Muscle of back (tissue), 11 donors: ENCODE results near the gene GRIK3. TPM values are rescaled to one million over a fixed set of nuclear protein-coding genes. Genes with fewer than 3 reads are reported as not detected.
A peak's percentile ranks its signal among the peaks of the same experiment; 100 is the strongest.

Experiments
- DNase-seq, 3 donors: peaks; one replicate each; pipeline versions ENCODE4 v3.0.0 to v3.0.0-alpha.2; 2013
- polyA plus RNA-seq, 10 donors: library from polyadenylated mRNA; unstranded; fragments of 120-200 nt; gene quantifications; one replicate each; pipeline ENCODE4 v1.2.1, GENCODE V29; 2013; ENCODE audit not compliant: insufficient read length in 10 of 10

Gene GRIK3
- polyA plus RNA-seq, 10 donors: 0.55 to 1.3 (median 0.83) TPM

DNA sequence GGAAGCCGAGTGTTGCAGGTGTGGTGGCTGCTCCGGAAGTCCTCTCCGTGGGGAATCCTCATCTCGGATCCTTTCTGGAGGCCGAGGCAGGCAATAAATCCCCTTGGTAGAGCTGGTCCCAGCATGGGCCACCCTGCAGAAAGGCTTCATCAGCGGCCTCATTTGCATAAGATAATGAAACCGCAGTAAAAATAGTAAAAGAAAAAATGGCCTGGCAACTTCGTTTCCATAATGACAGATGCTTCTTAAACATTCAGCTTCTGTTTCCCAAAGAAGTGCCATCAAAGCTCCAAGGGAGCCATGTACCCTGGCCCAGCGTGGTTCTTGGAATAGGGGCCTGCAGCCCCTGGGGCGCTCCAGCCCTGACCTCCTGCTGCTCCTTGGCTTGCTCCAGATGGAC, 244.1 kb downstream of the GRIK3 start:
- no peak for DNase-seq

DNA sequence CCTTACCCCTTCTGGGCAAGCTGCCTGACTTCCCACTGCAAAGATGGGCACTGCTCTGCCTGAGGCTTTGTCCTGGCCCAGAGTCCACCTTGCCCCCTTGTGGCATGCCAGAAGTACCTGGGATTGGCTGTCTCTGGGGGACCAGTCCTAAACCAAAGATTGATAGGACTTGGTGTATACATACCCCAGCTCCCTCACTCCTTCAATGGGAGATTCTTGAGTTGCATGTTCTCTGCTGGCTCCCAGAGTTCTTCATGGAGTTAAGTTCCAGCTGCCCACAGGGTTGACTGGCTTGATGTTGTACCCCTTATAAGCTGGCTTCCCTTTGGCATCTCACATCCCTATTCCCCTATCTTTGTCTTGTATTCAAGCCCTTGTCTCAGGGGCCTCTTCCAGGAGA, 244.8 kb downstream of the GRIK3 start:
- DNase-seq: no peak

DNA sequence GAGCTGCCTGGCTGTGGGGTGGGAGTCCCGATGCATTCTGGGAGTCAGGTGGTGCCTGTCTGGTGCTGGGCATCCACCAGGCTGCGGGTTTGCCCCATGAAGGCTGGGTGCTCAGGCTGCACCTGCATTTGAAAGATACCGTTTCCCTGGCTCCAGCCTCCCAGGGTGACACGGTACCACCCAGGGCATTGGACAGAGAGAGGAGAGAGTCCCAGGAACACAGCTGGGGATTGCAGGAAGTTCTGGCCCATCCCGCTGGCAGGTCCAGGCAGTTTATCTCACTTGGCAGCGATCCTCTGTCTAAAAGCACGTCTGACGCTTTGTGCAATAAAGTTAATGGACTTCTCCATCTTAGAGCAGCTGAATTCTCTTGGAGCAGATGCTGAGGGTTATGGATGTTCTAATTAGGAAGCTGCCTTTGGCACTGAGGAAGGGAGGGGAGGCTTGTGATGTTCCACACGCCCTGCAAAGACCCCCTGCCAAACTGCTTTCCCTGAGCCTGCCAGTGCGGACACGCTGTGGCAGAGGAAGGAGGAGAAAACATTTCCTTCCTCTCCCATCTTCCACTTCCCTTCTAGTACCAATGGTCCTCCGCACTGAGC, 246.9 kb downstream of the GRIK3 start:
- no peak for DNase-seq

DNA sequence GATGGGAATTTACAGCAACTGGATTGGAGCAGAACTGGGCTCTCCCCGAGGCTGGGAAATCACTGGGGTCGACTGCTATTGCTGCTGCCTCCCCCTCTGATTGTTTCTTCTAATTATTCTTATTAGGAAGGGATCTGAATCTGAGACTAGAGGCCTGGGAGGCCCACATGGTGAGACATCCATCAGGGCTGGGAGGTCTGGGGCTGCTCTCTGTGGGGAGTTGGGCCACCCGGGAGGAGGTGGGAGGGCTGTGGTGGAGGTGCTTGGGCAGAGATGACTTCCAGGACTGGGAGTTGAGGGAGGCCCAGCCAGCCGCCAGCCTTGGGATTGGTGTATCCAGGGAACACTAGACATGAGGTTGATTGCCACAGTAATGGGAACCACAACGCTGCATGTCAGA, 247.9 kb downstream of the GRIK3 start:
- DNase-seq: no peak

DNA sequence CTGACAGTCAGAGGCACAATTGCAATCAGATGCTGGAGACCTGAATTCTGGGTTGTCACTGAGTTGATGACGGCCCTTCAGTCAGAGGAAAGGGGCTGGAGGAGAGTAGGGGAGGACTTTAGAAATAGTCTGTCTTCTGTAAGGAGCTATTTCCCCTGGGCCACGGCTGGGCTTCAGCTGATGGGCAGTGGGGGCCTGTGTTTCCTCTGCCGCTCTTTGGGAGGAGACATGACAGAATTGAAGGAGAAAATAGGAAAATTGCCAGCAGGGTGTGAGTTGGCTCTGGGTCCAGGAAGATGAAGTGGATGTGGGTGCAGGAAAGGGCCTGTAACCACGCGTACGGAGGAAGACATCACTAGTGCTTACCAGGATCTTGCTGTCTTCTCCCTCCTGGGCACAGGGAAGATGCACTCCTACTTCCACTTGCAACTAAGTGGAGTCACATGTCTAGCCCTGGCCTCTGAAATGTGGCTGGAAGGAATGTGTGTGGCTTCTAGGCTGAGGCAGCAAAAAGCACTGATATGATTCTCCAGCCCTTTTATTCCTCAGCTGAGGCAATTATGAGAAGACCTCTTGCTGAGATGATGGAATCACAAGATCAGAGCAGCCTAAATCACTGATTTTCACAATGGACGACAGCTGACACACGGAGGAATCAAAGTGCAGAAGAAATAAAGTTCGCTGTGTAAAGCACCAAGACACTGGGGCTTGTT, 250.0 kb downstream of the GRIK3 start:
- no peak for DNase-seq

DNA sequence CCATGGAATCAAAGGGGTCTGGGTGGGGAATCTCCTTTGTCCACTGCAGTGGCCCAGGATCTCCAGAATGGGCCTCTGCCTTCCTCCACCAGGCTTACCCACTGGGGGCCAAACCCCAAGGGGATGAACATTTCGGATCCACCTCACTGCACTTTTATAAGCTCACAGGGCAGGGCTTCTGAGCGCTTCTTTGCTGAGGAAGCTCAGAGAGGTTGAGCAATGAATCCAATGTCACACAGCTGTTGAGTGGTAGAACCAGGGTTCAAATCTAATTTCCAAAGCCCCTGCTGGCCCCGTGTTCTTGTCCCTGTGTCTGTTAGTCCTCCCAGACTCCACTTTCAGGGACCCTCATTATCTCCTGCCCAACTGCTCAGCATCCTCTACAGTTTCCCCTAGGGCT, 250.8 kb downstream of the GRIK3 start:
- DNase-seq: no peak

DNA sequence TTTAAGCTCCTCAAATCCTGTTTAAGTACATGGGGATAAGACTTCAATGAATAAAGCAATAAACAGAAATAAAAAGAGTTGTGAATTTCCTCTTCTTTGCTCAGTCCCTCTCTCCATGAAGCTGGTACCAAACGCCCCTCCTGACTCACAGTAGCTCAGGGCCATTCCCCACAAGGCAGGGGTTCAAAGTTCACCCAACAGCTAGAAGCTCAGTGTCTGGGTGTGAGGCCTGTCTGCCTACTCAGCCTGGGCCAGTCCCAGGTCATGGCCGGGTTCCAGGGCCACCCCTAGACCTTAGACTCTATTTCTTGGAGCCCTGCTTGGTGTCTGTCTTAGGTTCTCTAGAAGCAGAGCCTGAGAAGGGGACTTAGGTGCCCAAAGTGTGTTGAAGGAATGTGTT, 251.5 kb downstream of the GRIK3 start:
- no peak for DNase-seq

DNA sequence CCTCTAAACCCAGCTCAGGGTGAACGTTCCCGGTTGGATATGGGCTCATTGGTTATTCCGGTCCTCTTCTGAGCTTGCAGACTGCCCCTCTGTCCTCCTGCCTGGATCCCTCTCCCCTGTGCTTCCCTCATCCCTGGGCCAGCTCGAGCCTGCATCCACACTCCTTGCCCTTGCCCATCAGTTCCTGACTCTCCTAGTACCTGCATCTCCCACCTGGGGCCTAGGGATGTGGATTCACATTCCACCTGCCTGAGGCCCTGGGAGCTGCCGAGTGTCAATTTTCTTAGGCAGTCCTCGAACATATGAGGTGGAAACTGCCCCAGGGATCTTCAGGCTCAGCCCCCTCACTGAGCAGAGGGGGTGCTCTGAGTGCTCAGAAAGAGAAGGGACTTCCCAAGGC, 252.2 kb downstream of the GRIK3 start:
- DNase-seq: no peak

DNA sequence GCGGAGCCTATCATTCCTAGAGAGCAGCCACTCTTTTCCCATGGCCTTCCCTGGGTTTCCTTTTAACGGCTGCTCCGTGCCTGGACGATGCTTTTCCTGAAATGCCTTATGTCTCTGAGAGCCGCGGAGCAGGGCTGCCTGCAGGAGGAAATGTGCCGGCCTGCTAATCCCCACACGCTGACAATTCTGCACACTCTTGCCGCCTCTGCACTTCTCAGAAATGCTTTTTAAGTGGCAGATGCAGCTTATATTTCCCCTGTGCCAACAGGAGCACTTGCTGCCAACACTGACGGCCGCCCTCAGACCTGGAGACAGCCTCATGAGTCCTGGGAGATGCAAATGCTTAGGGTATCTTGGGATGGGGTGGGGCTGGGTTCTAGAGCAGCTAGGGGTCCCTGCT, 253.2 kb downstream of the GRIK3 start:
- DNase-seq: peak in 1 of 3 donors; percentile 14

DNA sequence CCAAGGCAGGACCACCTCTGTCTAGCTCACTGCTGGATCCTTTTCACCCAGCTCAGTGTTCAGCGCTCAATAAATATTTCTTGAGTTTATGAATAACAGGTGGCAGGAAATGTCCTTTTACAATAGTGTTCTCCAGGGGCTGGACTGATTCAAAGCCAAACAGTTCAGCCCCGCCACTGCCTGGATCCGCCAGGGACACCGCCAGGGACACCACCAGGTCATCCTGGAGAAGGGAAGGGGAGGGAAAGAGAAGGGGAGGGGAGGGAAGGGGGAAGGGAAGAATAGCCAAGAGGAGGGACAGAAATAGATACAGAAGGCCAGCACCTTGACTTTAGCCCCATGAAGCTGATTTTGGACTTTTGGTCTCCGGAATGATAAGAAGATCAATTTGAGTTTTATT, 255.6 kb downstream of the GRIK3 start:
- DNase-seq: peak in 2 of 3 donors; percentile 15 to 64

DNA sequence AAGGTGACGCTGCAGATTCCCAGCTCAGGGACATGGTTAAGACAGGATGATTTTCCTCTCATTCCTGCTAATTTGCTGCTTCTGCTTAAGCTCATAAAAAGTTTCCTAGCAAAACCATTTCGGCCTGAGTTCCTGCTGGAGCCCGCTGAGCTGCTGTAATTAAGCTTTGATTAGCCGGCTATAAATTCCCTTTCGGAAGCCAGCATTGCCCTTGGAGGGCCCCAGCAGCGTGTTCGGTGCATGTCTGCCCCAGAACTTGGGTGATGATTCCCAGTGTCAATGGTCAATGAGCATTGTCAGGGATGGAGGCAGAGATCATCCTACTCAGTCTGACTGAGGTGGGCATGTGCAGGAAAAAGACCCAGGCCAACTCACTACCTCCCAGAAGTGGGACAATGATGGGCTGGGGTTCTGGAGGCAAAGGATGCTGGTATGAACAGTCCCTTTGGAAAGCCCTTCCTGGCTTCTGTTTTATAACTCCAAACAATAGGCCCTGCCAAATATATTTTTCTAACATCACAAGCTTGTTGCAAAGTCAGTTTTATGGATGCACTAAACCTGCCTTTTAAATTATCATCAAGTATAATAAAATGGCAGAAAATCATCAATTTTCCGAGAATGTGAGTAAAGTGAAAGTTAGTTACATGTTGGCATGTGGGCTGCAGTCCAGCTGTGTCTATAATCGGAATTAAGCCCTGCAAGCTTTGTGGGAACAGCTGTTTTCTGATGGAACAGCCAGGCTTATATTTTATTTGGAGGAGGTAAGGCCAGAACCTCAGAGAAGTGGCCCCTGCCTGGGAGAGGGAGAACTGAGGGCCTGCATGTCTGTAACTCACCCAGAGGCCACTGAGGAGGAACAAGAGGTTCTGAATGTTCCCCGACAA, 257.1 kb downstream of the GRIK3 start:
- DNase-seq: peak in 2 of 3 donors; percentile 22 to 50

DNA sequence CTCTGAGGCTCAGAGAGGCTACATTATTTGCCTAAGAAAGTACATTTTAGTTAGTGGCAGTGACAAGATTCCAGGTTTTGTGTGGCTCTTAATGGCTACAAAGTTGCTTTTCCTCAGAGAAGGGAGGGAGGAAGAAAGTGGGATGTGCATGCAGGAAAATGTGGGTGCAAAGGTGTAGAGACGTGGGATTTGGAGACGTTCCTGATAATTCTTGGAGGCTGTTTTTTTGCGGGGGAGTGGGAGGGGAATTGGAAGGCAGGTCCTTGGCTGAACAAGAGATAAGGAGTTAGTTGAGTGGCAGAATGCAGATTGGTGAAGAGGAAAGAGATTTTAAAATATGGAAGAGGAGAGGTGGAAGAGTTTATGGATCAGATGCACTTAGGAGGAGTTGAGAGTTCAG, 258.1 kb downstream of the GRIK3 start:
- DNase-seq: no peak

DNA sequence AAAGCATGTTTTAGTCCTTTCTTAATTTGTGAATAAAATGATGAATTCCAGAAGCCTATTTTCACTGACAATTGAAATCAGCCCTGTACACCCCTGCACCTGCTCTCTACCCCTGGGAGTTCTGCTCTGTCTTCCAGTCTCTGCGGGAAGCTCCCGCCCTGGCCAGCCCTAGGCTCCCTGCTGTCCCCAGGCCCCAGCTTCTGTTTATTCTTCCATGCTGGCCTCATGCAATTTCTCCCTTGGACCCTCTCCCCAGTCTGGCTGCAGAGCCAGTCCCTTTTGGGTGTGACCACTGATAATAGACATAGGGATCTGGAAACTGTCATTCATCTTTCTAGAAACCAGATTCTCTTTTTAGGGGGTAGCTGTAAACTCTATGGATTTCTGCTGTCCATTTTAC, 258.6 kb downstream of the GRIK3 start:
- no peak for DNase-seq

DNA sequence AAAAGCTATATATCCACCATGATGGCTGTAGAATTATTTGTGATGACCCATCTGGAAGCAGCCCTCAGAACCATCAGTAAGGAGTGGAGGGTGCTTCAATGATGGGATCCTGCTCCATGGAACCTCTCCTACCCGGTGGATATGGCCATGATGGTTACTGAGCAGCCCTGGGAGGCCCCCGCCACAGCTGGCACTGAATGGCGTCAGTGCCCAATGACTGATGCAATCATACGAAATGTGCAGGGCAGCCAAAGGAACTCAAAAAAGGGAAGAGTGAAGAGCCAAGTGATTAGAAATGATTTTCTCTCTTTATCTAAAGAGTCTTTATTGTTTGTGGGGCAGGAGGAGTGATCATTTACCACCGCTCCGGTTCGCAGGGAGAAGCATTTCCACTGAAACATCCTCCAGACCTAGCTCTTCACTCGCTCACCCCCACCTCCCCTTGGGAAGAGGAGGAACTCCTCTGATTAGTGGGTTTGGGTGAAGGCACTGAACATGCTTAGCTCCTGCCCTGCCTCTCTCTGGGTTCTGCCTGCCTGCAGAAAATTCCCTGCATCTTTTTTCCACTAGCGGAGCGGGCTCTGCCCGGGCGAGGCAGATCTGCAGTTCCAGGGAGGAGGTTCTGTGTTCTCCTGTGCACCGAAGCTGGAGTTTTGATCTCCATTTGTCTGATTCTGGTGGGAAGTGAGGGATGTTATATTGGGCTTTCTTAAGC, 260.3 kb downstream of the GRIK3 start:
- DNase-seq: no peak

DNA sequence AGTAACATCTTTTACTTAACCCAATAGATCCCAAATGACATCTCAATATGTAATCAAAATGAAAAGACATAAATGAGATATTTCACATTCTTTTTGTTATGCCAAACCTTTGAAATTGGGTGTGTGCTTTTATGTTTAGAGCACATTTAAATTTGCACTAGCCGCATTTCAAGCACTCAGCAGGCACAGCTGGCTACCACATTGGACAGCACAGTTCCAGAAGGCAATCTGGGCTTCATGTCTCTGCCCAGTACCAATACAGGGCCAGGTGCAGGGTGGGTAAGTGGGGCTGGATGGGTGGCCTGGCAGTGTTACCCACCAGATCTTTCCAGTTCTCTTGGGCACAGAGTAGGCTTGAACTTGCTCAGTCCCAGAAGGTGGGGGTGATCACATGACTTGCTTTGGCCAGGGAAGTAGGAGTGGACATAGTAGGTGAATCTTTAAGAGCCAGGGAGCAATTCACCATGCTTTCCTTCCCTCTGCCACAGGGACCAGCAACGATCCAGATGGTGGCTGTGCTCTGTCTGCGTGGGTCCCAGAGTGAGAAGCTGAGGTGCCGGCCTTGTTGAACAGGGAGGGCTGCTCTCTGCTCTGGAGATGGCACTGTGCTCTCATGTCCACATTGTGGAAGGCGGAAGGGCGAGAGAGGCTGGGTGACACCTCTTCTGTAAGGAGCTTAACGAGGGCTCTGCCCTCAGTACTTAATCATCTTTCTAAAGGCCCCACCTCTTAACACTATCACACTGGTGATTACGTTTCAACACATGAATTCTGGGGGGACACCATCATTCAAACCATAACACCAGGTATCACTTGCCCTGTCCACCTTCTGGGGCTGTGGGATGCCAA, 261.4 kb downstream of the GRIK3 start:
- DNase-seq: no peak

DNA sequence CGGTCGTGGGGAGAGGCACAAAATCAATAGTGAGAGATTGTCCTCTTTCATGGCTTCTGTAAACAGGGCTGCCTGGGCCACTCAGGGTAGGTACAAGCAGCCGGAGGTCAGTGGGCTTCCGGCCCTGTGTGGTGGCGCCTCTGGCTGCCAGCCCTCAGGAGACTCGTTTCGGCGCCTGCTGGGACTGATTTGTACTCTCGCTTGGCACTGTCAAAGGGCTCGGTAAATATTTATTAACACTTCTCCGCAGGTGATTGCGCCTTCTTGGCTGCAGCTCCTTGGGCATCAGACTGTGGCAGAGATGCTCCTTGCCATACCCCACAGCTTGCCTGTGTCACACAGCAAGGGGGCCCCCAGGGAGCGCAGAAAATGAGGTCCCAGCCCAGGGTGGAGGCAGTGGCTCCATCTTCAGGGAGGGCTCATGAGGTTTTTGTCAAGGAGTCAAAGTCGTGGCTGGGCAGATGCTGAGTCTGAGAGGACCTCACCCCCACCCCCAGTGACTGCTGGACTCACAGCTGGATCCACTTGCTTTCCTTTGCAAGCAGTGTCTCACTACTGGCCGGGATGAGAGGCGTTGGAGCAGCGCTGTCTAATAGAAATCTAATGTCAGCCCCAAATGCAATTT, 262.5 kb downstream of the GRIK3 start:
- DNase-seq: no peak

DNA sequence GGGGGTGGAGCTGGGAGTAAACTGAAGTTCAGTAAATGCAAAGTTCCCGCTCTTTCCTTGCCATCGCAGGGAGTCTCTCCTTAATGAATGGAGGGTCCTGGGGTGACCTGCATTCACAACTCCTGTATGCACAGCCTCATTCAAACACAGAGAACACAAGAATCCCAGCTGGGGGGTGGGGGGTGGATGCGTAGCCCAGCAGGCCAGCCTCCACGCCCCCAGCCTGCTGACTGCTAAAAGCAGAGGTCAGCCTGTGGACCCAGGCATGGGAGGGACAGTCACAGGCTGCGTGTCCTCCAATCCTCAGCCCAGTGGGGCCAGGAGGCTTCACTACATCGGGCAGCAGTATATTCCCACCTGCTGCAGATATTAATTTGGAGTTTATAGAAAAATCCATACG, 263.1 kb downstream of the GRIK3 start:
- DNase-seq: no peak

DNA sequence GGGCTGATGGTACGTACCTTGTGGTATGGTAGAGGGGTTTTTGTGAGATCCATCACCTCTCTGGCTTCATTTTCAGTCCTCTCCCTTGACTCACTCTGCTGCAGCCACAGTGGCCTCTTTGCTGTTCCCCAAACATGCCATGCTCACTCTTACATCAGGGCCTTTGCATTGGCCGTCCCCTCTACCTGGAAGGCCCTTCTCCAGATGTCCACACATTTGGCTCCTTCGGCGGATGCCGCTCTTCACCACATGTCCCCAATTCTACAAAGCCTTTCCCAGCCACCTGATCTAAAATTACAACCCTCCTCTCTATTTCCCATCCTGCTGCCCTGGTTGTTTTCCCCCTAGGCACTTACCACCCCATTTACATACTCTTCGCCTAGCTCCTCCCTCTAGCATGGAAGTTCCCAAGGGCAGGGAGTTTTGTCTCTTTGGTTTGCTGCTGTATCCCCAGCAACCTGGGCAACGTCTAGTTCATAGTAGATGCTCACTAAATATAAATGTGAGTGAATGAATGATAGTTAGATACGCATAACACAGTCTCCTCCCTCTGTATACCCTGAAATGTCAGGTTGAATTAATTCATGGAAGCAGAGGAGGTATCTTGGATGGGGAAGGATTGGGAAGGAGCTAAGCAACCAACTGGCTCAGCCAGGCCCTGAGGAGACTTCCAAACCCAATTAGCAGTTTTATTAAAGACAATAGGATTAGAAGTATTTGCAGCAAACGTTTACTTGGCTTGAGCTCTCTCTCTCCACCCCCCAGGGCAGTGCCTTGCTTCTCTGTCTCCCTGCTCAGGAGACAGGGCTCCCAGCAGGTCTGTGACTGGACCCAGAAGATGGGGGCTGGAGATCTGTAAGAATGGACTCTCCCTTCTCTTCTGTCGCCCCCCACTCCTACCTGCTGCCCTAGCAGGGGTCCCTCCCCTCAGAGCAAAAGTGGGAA, 264.2 kb downstream of the GRIK3 start:
- DNase-seq: no peak

DNA sequence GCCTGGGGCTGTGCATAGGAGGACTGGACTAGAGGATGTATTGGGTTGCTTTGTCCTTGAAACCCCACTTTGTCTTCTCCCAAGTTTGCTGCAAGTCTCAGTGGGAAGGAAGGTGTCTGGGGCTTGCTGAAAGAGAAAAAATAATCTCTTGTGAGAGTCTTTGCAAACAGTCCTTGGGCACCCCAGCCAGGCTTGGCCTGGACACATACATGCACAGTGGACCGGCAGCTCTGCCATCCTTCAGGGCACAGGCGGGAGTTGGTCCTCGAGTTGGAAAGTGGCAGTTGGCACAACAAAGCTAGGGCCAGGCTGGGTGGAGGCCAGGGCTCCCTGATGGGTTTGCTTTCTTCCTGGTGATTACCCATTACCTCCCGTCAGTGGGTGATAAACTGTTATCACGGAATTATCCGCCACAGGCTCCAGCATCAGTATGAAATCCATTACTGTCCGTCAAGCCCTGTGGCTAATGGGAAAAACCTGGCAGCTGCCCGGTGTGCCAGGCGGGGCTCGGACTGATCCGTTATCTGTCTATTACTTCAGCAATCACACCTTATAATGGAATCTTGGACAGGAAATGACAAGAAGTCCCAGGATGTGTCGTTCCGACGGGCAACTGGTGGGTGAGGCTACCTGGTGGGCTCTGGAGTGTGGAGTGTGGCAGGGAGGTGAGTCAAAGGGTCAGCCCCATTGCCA, 265.7 kb downstream of the GRIK3 start:
- no peak for DNase-seq
